K562 (cell line): ENCODE measurements around the gene MPDU1. TPM values are rescaled to one million over a fixed set of nuclear protein-coding genes. Genes with fewer than 3 reads are reported as not detected.

Experiments
- ARID1B ChIP-seq: fragments of 450-650 bp; IDR thresholded peaks from 2 replicates; pipeline ENCODE4 v1.6.1; 2016; ENCODE audit warnings: antibody characterized with exemption, mild to moderate bottlenecking, inconsistent platforms
- CEBPB ChIP-seq: fragments of 450-650 bp; IDR thresholded peaks from 2 replicates; pipeline ENCODE4 v1.6.1; 2016; ENCODE audit warnings: missing genetic modification characterization, missing compliant biosample characterization
- CLOCK ChIP-seq: fragments of 250-450 bp; sonication (Bioruptor Pico); IDR thresholded peaks from 2 replicates; pipeline ENCODE4 v1.4.0; 2020; ENCODE audit warnings: mild to moderate bottlenecking, moderate library complexity, borderline replicate concordance
- DEAF1 ChIP-seq: fragments of 450-650 bp; formaldehyde crosslinking; IDR thresholded peaks from 2 replicates; pipeline ENCODE4 v1.4.0; 2020; ENCODE audit warnings: mild to moderate bottlenecking, moderate library complexity
- E2F8 ChIP-seq: fragments of 450-650 bp; IDR thresholded peaks from 2 replicates; pipeline ENCODE4 v1.7.1; 2018; ENCODE audit warnings: mild to moderate bottlenecking, low read depth; ENCODE audit not compliant: partially characterized antibody
- ELK3 ChIP-seq: fragments of 450-650 bp; formaldehyde crosslinking; IDR thresholded peaks from 2 replicates; pipeline ENCODE4 v1.4.0; 2020; ENCODE audit warnings: mild to moderate bottlenecking
- ERF ChIP-seq: fragments of 450-650 bp; formaldehyde crosslinking; IDR thresholded peaks from 2 replicates; pipeline ENCODE4 v1.4.0; 2020; ENCODE audit warnings: mild to moderate bottlenecking, mixed read lengths
- HSF4 ChIP-seq: fragments of 250-450 bp; sonication (Bioruptor Pico); IDR thresholded peaks from 2 replicates; pipeline ENCODE4 v2.1.2; 2022; ENCODE audit warnings: mild to moderate bottlenecking, moderate library complexity, borderline replicate concordance
- KLF13 ChIP-seq: fragments of 450-650 bp; IDR thresholded peaks from 2 replicates; pipeline ENCODE4 v1.6.1; 2016; ENCODE audit warnings: missing genetic modification characterization, low read depth, mild to moderate bottlenecking, missing compliant biosample characterization, moderate library complexity, borderline replicate concordance
- MNT ChIP-seq, 2 experiments: fragments of 450-650 bp; conservative IDR thresholded peaks; 2 replicates each; pipeline ENCODE4 v1.6.1; 2017; ENCODE audit warnings: mild to moderate bottlenecking in 2 of 2, moderate library complexity in 2 of 2
- RBM22 ChIP-seq: fragments of 200-400 bp; formaldehyde crosslinking; IDR thresholded peaks from 2 replicates; pipeline ENCODE4 v1.6.1; 2018; ENCODE audit warnings: low read length, low read depth; ENCODE audit not compliant: poor library complexity, severe bottlenecking
- VEZF1 ChIP-seq: fragments of 200-800 bp; sonication (Bioruptor generic); IDR thresholded peaks from 2 replicates; pipeline ENCODE4 v1.6.1; 2017; ENCODE audit warnings: missing genetic modification characterization, missing compliant biosample characterization
- YY1 ChIP-seq, 3 experiments: IDR thresholded peaks; 2 replicates each; pipeline ENCODE4 v1.6.1; 2011; ENCODE audit warnings: low read length in 2 of 3, mild to moderate bottlenecking in 2 of 3, moderate library complexity in 2 of 3, borderline replicate concordance in 1 of 3, control low read depth in 1 of 3, low read depth in 1 of 3; ENCODE audit not compliant: insufficient read depth in 3 of 3, insufficient replicate concordance in 2 of 3, control insufficient read depth in 1 of 3, insufficient read length in 1 of 3; ENCODE audit errors: extremely low read depth in 1 of 3
- polyA plus RNA-seq, 8 experiments: library from polyadenylated mRNA; depleted of rRNA in 4 of 8; stranded (reverse) in 5 of 8; unstranded in 3 of 8; fragments of >200 nt; fragmentation: Nextera tagmentation in 2 of 8; fragmentation: Illumina TruSeq in 1 of 8; extraction: Ambion mirVana in 2 of 8; extraction: Trizol in 1 of 8; gene quantifications; 2 replicates each; pipeline versions ENCODE4 v1.2.1 to v1.2.3, GENCODE V29; 2011 to 2014; ENCODE audit warnings: inconsistent platforms in 1 of 8, missing spikeins in 1 of 8
- total RNA-seq, 7 experiments: library from RNA; depleted of rRNA in 6 of 7; stranded (reverse); fragments of >200 nt in 6 of 7; fragmentation: Illumina TruSeq in 2 of 7; extraction: Trizol in 2 of 7; gene quantifications; 2 replicates each; pipeline versions ENCODE4 v1.2.1 to v1.2.3, GENCODE V29; 2011 to 2021; ENCODE audit warnings: low replicate concordance in 1 of 7

MPDU1 gene
- total and polyA plus RNA-seq, 9 of the 15 experiments (the other 6 are each of a cell fraction or from before 2014, with no cell fraction given) = 4.9 to 179 (median 77.1) TPM

- TF ChIP-seq YY1 (IDR thresholded peaks at IDR 0.05; ENCODE audit: borderline replicate concordance in 1 of 3, control insufficient read depth in 1 of 3, extremely low read depth in 1 of 3, insufficient read depth in 3 of 3, insufficient read length in 1 of 3, insufficient replicate concordance in 2 of 3, low read depth in 1 of 3, low read length in 2 of 3) = peak in 1 of 3 experiments; percentile 15
- TF ChIP-seq CEBPB = peak; percentile 98
- TF ChIP-seq RBM22 = peak; percentile 96
- no peak for TF ChIP-seq HSF4 (CRISPR knock-in tag)
- no peak for TF ChIP-seq CLOCK (CRISPR knock-in tag)
- no peak for TF ChIP-seq KLF13 (tag)
- TF ChIP-seq MNT (conservative IDR thresholded peaks at IDR 0.05) = peak; percentile 96 to 98
- TF ChIP-seq DEAF1 (CRISPR knock-in tag) = no peak
- TF ChIP-seq VEZF1 = peak; percentile 99
- TF ChIP-seq ARID1B = no peak
- no peak for TF ChIP-seq ELK3 (CRISPR knock-in tag)
- no peak for TF ChIP-seq E2F8
- TF ChIP-seq ERF (CRISPR knock-in tag) = no peak
These were observed 10.2 kb upstream of the MPDU1 start (continued) for GRCh38 chr17:7573324-7574080.
